ENCODE data around the gene TNFRSF8. TPM values are rescaled to one million over a fixed set of nuclear protein-coding genes. Genes with fewer than 3 reads are reported as not detected.

Gene TNFRSF8
- polyA plus RNA-seq, 1 of the 3 experiments (the other 2 are of a cell fraction), result 0.07 TPM

- Histone ChIP-seq H3K9ac (no peak overlapping the region), H3K4me2 (no peak overlapping the region)
- CTCF ChIA-PET, result interaction anchor here (0.8 to 4.4 kb wide), 4 partner anchors 23 to 55 kb away, joined by 3 to 29 read pairs (median 4); no protein-coding TSS in a partner anchor
Observed at GRCh38 chr1:12179676-12180075, 116.6 kb downstream of the TNFRSF8 start.

GRCh38 chr1:12180315-12180714 is 117.2 kb downstream of the TNFRSF8 start:
- no peak overlapping the region for H2AFZ ChIP-seq (ENCODE audit: low read depth)
- no peaks in the 10 kb centered on the region for H3K27me3 ChIP-seq (ENCODE audit: insufficient read depth)
- CTCF ChIA-PET, result interaction anchor here (4.4 kb wide), 1 partner anchor 55 kb away, joined by 29 read pairs; no protein-coding TSS in a partner anchor
- H3K9ac ChIP-seq, result no peak overlapping the region
- POLR2A ChIA-PET, result interaction anchor here (1.0 kb wide), 1 partner anchor 25 kb away, joined by 4 read pairs; no protein-coding TSS in a partner anchor
- no peak overlapping the region for H3K4me3 ChIP-seq (ENCODE audit: low read depth in 2 of 2, low read length in 1 of 2)
- H3K36me3 ChIP-seq (replicated peaks in 1 of 2; ENCODE audit: control insufficient read depth in 1 of 2, insufficient read depth in 2 of 2, low read length in 1 of 2), result no peaks in the 10 kb centered on the region
- no peaks in the 10 kb centered on the region for H4K20me1 ChIP-seq (ENCODE audit: insufficient read depth)
- H3K27ac ChIP-seq (ENCODE audit: low read depth in 2 of 2, low read length in 1 of 2), result no peak overlapping the region
- peaks cover 4% of the 10 kb centered on the region for H3F3A ChIP-seq (replicated peaks; ENCODE audit: insufficient read depth)
- DNase-seq, result no peak
- H3K4me1 ChIP-seq (ENCODE audit: control insufficient read depth in 1 of 2, insufficient read depth in 2 of 2, low read depth in 1 of 2, low read length in 1 of 2), result peaks cover 17 to 22% of the 10 kb centered on the region in 2 experiments
- H3K4me2 ChIP-seq, result no peak overlapping the region
- H3K9me2 ChIP-seq, result no peaks in the 10 kb centered on the region
- H3K79me2 ChIP-seq (ENCODE audit: insufficient read depth), result no peaks in the 10 kb centered on the region
- no peaks in the 10 kb centered on the region for H3K9me3 ChIP-seq
- 91% methylated on average over 8 of the region's 10 CpGs for WGBS (ENCODE audit: low lambda C conversion rate)
- TF ChIP-seq JUND (IDR thresholded peaks at IDR 0.05), result no peak
- TF ChIP-seq FOXJ3 (CRISPR knock-in tag; IDR thresholded peaks at IDR 0.05), result no peak
- TF ChIP-seq NFIC (IDR thresholded peaks at IDR 0.05; ENCODE audit: borderline replicate concordance), result no peak
- no peak for TF ChIP-seq MEF2A (IDR thresholded peaks at IDR 0.05; ENCODE audit: borderline replicate concordance, low read depth)
- TF ChIP-seq MXI1 (IDR thresholded peaks at IDR 0.05; ENCODE audit: low read depth, low read length), result no peak
- TF ChIP-seq RFX5 (IDR thresholded peaks at IDR 0.05; ENCODE audit: low read length), result no peak
- no peak for TF ChIP-seq USF1 (IDR thresholded peaks at IDR 0.05; ENCODE audit: borderline replicate concordance, low read depth)
- no peak for TF ChIP-seq FOXM1 (IDR thresholded peaks at IDR 0.05; ENCODE audit: low read depth)
- TF ChIP-seq RAD21 (IDR thresholded peaks at IDR 0.05; ENCODE audit: low read length), result no peak
- TF ChIP-seq RCOR1 (IDR thresholded peaks at IDR 0.05; ENCODE audit: low read length), result no peak
- no peak for TF ChIP-seq ZBTB33 (IDR thresholded peaks at IDR 0.05; ENCODE audit: borderline replicate concordance, low read depth)
- TF ChIP-seq EP300 (IDR thresholded peaks at IDR 0.05; ENCODE audit: borderline replicate concordance in 1 of 2, low read depth in 1 of 2, low read length in 1 of 2), result no peak
- no peak for TF ChIP-seq IRF3 (IDR thresholded peaks at IDR 0.05; ENCODE audit: low read depth, low read length)
- TF ChIP-seq TEAD4 (IDR thresholded peaks at IDR 0.05; ENCODE audit: borderline replicate concordance, insufficient read depth), result no peak
- TF ChIP-seq ELF1 (IDR thresholded peaks at IDR 0.05), result no peak
- TF ChIP-seq SIN3A (IDR thresholded peaks at IDR 0.05; ENCODE audit: borderline replicate concordance, low read depth, low read length), result no peak
- TF ChIP-seq RXRA (IDR thresholded peaks at IDR 0.05; ENCODE audit: borderline replicate concordance, low read depth), result no peak

More at GRCh38 chr1:12179676-12180075, 116.6 kb downstream of the TNFRSF8 start:
- POLR2A ChIA-PET, result no interaction called here
- no peak for DNase-seq
- peaks cover 4% of the 10 kb centered on the region for H3F3A ChIP-seq (replicated peaks; ENCODE audit: insufficient read depth)
- H3K36me3 ChIP-seq (replicated peaks in 1 of 2; ENCODE audit: control insufficient read depth in 1 of 2, insufficient read depth in 2 of 2, low read length in 1 of 2), result no peaks in the 10 kb centered on the region
- H3K27ac ChIP-seq (ENCODE audit: low read depth in 2 of 2, low read length in 1 of 2), result no peak overlapping the region
- no peaks in the 10 kb centered on the region for H3K27me3 ChIP-seq (ENCODE audit: insufficient read depth)
- H3K79me2 ChIP-seq (ENCODE audit: insufficient read depth), result no peaks in the 10 kb centered on the region
- TF ChIP-seq SMC3 (IDR thresholded peaks at IDR 0.05; ENCODE audit: low read depth, low read length) (no peak), FOXM1 (IDR thresholded peaks at IDR 0.05; ENCODE audit: low read depth) (no peak), GABPA (IDR thresholded peaks at IDR 0.05; ENCODE audit: low read depth) (no peak), ZBTB33 (IDR thresholded peaks at IDR 0.05; ENCODE audit: borderline replicate concordance, low read depth) (no peak), CHD2 (IDR thresholded peaks at IDR 0.05; ENCODE audit: low read length, partially characterized antibody) (no peak), YY1 (IDR thresholded peaks at IDR 0.05; ENCODE audit: low read depth) (no peak), RXRA (IDR thresholded peaks at IDR 0.05; ENCODE audit: borderline replicate concordance, low read depth) (no peak), GATA2 (CRISPR knock-in tag; IDR thresholded peaks at IDR 0.05) (no peak), FOXJ3 (CRISPR knock-in tag; IDR thresholded peaks at IDR 0.05) (no peak), RFX5 (IDR thresholded peaks at IDR 0.05; ENCODE audit: low read length) (no peak)
- H3K9me2 ChIP-seq, result no peaks in the 10 kb centered on the region
- no peak overlapping the region for H3K4me3 ChIP-seq (ENCODE audit: low read depth in 2 of 2, low read length in 1 of 2)
- no peaks in the 10 kb centered on the region for H3K9me3 ChIP-seq
- no peak overlapping the region for H2AFZ ChIP-seq (ENCODE audit: low read depth)
- H3K4me1 ChIP-seq (ENCODE audit: control insufficient read depth in 1 of 2, insufficient read depth in 2 of 2, low read depth in 1 of 2, low read length in 1 of 2), result peaks cover 16% of the 10 kb centered on the region in 2 experiments
- H4K20me1 ChIP-seq (ENCODE audit: insufficient read depth), result no peaks in the 10 kb centered on the region
- 97% methylated on average over 8 of the region's 8 CpGs for WGBS (ENCODE audit: low lambda C conversion rate)
